NB4 (cell line): ENCODE measurements around the gene TMUB1.

ENCODE experiments used
- MYC ChIP-seq: IDR thresholded peaks from 2 replicates; pipeline ENCODE4 v1.6.1; 2011; ENCODE audit warnings: low read depth, low read length
- POLR2A ChIP-seq: IDR thresholded peaks from 2 replicates; pipeline ENCODE4 v1.6.1; 2011; ENCODE audit warnings: mild to moderate bottlenecking; ENCODE audit not compliant: insufficient read length; ENCODE audit errors: extremely low read depth
- TF ChIP-seq, protein P1 (sequence below): IDR thresholded peaks from one replicate; pipeline ENCODE4 v1.5.1; 2012; ENCODE audit warnings: low read depth, low read length
- TF ChIP-seq, protein P2 (sequence below): IDR thresholded peaks from 2 replicates; pipeline ENCODE4 v1.6.1; 2011; ENCODE audit warnings: low read depth, low read length

DNA sequence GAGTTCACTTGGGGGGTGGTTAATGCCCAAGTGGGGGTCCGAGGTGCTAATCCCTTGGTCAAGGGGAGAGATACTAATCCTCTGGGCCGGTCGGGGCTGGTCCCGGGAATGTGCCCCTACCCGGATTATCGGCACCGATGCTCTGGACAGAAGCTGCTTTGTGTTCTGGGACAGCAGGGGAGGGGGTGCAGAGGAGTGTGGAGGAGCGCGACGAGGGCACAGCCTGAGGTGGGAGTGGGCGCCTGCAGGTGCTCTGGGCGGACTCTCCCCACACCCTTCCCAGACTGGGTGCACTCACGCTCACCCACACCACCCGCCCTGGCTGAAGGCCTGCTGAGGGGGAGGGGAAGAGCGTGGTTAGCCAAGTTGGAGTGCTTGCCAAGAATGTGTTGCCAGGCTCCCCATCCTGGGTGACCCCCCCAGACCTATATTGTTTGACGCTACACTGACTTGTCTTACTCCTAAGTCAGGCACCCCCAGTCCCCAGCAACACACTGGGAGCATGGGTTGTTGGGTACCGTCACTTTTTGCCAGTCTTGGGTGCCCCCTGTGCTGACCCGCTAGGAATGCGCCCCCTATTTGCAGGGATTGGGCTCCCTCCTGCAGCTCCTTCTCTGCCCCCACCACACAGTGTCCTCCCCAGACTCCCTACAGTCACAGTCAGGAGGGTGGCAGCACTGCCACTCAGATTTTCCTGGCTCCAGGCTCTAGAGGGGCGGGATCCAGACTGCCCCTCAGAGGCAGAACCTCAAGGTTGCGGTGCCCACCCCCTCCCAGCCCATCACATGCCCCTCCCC, 22.7 kb downstream of the TMUB1 start:
- TF ChIP-seq, protein P1, sequence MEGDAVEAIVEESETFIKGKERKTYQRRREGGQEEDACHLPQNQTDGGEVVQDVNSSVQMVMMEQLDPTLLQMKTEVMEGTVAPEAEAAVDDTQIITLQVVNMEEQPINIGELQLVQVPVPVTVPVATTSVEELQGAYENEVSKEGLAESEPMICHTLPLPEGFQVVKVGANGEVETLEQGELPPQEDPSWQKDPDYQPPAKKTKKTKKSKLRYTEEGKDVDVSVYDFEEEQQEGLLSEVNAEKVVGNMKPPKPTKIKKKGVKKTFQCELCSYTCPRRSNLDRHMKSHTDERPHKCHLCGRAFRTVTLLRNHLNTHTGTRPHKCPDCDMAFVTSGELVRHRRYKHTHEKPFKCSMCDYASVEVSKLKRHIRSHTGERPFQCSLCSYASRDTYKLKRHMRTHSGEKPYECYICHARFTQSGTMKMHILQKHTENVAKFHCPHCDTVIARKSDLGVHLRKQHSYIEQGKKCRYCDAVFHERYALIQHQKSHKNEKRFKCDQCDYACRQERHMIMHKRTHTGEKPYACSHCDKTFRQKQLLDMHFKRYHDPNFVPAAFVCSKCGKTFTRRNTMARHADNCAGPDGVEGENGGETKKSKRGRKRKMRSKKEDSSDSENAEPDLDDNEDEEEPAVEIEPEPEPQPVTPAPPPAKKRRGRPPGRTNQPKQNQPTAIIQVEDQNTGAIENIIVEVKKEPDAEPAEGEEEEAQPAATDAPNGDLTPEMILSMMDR: no peak
- TF ChIP-seq POLR2A: no peak
- TF ChIP-seq, protein P2, sequence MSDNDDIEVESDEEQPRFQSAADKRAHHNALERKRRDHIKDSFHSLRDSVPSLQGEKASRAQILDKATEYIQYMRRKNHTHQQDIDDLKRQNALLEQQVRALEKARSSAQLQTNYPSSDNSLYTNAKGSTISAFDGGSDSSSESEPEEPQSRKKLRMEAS: no peak
- no peak for TF ChIP-seq MYC
